ENCODE data around the gene CFAP92.

- TF ChIP-seq POLR2AphosphoS5 (IDR thresholded peaks at IDR 0.05; ENCODE audit: low read depth, low read length) (no peak), POLR2A (IDR thresholded peaks at IDR 0.05; ENCODE audit: low read depth, low read length) (no peak), TAF1 (IDR thresholded peaks at IDR 0.05; ENCODE audit: borderline replicate concordance, low read depth, low read length) (no peak)
Observed at GRCh38 chr3:129014793-129015345, 21.0 kb upstream of the CFAP92 start.

All from GM12892 (cell line).